Stimulated activated CD8-positive, alpha-beta memory T cell treated with anti-CD3 and anti-CD28 coated beads, Interleukin-4, amount 100 ng/mL, for 48 hours (primary cell): ENCODE data around the gene CDC25C.
A peak's percentile ranks its signal among the peaks of the same experiment; 100 is the strongest.

ENCODE experiments used
- DNase-seq: peaks from one replicate; pipeline ENCODE4 v3.0.0-alpha.2; 2020

Gene CDC25C

DNA sequence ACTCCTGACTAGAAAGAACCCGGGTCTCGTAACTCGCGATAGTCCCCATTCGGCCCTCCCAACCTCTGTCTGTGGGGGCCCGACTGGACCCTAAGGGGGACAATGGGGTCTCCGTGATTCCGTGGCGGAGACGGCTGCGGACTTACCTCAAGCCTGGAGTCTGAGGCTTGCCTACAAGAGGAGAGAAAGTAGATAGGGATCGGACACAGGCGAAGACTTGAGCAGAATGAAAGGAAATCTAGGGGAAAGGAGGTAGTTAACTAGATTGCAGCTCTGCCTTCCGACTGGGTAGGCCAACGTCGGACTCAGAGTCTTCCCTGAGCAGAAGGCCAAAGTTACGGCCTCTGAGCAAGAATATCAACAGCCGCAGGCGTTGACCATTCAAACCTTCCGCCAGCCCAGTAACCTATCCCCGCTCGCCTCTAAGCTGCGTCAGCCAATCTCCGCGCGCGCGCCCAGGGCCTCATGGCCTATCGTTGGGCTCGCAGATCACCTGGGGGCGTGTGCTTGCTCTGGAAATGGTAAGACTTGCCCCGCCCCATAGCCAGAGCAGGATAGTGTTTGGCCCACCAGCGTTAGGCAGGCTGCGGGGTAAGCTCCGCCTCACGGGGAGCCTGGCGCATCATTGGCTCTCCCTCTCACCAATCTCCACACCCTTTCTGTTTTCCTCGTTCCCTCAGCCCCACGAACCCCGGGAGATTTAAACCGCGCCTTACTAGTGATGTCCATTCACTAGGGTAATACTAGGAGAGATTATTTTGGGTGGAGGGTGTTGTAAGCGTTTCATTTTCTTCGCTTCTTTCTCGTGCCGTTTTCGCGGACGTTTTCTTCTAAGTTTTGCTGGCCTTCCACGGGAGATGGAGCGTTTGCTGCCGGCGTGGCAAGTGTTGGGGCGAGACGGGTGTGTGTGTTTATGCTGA lies at the start of gene CDC25C:
Gene CDC25C (minus strand): TSS at position 356 of the 920 bp plus-strand sequence. CDS start 624 bp downstream, outside the sequence.
- DNase-seq: peak; percentile 96

DNA sequence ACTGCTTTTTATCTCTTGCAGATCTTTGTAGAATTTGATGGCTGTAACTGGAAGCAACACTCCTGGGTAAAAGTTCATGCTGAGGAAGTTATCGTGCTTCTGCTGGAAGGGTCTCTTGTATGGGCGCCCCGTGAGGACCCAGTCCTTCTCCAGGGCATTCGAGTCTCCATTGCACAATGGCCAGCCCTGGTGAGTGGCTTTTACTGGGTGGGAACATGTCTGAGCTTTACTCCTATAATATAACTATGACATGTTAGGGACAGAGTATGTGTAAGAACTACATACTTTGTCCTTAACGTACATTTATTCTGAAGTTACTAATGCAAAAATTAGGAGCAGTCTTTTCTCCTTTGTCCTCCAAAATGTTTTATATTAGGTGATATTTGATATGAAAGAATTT lies 41.0 kb upstream of the CDC25C start:
- DNase-seq: no peak

DNA sequence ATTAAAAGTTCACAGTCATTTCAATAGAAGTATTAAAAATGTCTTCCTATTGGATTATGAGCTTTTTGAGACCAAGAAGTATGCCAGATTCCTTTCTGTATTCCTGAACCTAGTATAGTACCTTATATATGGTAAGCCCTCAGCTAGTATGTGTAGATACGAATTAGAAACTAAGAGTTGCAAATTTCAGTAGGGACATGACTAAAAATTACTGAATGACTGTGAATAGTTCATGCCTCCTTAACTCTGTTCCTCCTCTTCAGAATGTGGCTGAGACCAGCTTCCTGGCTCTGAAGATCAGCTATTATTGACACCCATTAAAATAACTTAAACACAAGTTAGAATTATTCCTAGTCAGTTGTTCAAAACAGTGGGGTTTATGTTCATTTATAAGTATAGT lies 40.6 kb upstream of the CDC25C start:
- no peak for DNase-seq

DNA sequence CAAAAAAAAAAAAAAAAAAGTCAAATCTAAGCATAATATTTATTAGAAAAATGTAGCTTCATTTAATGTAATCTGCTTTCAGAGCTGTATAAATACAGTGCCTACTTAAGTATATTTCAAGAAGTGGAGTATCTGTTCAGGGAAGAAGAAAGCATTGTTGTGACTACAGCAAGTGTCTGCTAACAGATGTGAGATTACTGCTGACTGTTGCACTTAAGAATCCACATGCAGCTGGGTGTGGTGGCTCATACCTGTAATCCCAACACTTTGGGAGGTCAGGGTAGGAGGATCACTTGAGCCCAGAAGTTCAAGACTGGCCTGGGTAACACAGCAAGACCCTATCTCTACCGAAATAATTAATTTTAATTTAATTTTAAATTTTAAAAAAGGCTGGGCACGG lies 39.9 kb upstream of the CDC25C start:
- no peak for DNase-seq

DNA sequence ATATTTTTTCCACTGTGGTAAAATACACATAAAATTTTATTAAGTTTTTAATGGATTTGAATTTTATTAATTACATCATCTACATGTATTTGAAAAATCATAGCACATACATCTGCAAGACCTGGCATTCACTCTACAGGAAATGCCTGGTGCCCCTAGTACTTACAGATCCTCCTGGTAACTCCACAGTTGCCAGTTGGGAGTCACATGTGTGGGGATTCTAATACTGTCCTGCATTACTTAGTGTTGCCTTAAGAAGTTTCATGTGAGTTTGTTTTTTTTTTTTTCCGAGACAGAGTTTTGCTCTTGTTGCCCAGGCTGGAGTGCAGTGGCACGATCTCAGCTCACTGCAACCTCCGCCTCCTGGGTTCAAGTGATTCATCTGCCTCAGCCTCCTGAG lies 38.9 kb upstream of the CDC25C start:
- no peak for DNase-seq

DNA sequence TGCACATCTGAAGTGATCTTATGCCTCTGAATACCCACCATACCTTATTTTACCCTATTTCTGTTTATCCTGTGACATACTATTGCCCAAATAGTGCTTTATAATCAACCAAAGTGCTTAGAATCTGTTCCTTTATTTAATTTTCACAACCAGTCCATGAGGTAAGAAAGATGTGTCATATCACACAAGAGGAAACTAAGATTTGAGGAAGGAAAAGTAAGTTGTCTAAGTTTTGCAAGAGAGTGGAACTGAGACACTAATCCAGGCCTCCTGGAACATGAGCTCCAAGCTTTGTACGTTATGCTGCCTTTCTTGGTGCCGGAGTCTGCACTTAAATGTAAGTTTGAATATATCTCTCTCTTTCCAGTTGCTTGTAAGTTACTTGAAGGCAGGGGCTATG lies 38.1 kb upstream of the CDC25C start:
- DNase-seq: no peak

DNA sequence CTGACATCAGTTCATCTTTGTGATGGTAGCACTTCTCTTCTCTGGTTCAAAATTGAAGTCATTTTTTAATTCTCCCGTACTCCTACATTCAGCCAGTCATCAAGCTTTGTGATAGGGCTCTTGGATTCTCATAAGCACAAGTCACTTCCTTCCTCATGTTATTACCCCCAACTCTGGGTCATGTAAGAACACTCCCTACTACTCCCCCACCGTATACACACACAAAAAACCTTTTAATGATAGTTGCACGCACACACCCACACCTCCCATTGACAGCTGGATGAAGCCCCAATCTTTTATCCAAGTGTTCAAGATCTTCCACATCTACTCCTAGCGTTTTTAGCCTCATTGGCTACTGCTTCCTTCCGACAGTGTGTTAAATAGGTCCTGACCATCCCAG lies 37.7 kb upstream of the CDC25C start:
- no peak for DNase-seq

DNA sequence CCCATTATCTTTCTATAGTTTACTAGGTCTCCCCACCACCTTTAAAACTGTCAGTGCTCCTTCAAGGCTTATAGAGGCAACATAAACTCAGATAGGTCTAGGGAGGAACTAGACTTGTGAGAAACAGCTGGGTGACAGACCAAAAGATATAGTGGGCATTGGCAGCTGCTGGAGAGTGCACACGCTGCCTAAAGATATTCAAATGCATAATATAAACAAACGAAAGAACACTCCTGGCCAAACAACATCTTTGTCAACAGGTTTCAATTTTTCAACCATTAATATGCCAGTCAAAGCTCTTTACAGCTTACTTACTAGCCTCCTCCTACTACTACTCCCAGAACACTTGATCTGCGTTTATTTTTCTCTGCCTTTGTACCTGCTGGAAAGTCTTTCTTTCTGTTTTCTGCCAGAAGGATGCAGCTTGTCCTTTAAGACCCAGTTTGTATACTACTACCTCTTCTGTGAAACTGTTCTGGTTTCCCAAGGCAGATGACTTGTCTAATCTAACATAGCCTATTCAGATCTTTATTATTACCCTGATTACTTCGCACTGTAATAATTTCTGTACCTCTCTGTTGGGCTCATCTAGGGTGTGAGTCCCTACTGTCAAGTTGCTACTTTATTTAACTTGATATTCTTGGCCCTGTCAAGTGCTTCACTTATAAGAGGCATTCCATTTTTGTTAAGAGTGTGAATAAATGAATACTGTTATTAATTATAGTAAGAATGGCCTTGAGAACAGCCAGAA lies 35.2 kb upstream of the CDC25C start:
- no peak for DNase-seq

DNA sequence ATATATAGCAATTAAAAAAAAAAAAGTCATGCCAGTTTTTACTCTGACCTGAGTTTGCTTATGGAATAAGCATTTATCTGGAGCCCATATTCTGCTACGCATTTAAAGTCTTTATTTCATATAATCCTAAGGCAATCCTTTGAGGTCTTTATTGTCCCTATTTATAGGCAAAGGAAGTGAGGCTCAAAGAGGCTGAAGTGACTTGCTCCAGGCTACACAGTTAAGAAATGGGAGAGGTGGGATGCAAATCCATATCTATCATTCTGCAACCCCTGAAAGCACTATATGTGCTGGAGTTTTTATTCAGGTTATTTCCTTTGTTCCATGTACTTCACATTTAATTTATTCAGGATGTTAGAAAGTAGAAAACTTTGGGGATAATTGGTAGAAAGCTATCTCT lies 33.0 kb upstream of the CDC25C start:
- no peak for DNase-seq

DNA sequence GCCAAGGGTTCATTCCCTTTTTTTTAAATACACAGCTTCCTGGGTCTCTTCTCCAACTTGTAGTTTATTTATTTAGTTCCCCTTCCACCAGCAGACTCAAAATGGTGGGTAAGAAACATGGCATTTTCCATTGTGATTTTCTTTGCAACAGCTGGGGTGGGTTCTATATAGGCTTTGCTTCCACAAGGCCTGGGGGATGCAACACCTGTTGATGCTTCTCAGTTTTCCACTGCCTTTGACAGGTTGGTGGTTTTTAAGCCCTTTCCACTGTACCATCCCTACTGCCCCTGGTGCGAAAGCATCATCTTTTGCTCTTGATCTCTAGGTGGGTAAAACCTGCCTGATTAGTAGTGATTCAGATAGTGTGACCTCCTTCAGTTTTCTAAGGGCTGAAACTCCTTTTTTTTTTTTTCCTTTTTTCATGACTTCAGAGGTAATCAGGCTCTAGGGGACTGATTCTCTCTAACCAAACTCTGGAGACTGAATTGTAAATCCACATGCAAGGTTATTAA lies 29.4 kb upstream of the CDC25C start:
- no peak for DNase-seq

DNA sequence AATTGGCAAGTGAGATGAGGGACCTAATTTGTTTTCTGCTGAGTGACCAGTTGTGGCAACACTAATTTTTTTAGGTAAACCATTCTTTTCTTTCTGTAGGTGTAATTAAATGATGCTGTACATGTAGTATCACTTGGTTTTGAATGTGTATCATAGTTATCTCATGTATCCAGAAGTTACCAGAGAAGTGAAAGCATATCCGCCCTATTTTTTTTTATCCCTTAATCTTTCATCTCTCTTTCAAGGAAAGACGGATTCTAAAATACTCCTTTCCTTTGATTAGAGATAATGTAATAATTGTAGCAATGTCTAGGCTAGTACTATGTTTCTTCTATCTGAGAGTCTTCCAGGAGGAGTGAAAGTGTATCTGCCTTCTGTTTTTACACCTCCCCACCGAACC lies 28.0 kb upstream of the CDC25C start:
- no peak for DNase-seq

DNA sequence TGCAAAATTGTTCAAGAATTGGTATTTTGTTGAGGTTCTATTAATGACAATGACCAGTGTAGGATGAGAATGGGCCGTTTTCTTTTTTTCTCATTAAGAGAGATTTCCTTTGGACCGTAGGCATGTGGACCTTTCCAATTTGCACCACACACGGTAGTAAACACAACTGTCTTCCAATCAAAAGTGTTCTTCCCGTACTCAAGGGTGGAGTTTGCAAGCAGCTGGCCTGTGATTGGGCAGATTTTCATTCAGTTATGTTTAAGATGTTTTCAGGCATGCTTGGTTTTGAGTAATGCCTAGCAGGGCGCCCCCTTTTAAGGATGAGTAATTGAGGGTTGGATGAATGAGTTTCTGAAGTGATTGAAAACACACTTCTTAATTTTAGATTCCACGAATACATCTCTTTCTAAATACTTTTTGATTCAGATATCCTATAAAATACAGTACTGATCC lies 23.3 kb upstream of the CDC25C start:
- DNase-seq: peak; percentile 62

DNA sequence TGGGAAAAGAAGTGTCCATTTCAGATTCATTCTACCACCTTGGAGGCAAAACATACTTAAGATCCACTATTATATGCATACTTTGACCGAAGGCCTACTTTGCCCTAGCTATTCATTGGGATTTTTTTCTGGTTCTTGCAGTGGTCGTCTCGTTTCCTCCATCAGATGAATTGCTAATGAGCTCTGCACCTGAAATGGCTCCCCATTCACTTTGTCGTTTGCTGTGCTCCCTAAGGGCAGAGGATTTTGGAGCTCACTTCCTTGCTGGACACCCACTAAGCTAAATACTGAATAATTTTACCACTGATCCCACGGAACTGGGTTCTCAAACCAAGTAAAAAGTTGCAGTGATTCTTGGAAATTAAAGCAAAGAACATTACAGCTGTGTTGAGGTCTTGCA lies 22.8 kb upstream of the CDC25C start:
- no peak for DNase-seq

DNA sequence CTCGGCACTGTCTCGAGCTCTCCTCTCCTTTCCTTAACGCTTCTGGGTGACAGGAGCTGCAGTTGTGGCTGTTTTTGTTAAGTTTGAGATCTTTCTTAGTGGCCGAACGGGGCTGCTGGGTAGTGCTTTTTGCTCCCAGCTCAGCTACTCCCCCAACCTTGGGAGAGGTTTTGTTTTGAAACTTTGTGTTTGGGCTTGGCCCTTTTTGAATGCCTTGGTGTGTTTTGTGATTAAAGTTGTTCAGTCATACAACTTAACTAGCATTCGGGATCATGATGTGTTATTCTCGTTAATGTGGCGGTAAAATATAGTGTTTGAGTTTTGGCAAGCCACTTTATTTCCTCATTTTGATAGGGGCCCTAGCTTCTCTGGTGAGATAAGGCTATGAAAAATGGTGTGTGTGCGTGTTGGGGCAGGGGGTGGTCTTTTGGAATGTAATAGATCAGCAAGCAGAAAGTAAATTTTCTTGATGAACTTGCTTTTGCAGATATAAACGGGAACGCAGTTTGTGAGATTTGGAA lies 22.0 kb upstream of the CDC25C start:
- DNase-seq: no peak

DNA sequence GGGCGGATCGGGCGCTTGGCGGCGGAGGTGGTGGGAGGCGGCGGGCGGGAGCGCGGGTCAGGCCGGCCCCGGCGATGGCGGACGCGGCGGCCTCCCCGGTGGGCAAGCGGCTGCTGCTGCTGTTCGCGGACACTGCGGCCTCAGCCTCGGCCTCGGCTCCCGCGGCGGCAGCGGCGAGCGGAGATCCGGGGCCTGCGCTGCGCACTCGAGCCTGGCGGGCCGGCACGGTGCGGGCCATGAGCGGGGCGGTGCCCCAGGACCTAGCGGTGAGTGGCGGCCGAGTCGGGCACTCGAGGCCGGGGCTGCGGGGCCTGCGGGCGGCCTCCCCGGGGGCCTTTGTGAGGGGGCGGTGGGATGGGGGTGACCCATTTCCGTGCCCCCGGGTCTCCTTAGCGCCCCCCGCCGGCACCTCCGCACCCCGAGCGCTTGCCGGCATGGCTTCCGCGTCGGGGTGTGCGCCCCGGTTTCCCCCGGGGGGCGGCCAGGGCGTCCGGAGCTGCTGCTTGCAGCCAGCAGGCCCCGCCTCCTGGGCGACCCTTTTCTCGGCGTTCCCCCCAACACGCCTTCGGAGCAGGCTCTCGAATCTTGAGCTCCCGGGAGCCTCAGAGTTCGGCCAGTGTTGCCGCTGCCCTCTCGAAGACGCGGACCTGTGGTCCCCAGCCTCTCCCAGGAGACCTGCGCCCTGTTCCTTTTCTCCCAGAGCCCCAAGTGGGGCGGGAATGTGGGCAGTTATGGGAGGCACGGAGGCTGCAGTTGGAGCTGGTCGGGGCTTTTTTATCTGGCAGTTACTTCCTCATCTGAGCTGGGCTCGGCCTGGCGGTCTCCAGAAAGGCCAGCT lies 21.3 kb upstream of the CDC25C start:
- peak; percentile 80 for DNase-seq

DNA sequence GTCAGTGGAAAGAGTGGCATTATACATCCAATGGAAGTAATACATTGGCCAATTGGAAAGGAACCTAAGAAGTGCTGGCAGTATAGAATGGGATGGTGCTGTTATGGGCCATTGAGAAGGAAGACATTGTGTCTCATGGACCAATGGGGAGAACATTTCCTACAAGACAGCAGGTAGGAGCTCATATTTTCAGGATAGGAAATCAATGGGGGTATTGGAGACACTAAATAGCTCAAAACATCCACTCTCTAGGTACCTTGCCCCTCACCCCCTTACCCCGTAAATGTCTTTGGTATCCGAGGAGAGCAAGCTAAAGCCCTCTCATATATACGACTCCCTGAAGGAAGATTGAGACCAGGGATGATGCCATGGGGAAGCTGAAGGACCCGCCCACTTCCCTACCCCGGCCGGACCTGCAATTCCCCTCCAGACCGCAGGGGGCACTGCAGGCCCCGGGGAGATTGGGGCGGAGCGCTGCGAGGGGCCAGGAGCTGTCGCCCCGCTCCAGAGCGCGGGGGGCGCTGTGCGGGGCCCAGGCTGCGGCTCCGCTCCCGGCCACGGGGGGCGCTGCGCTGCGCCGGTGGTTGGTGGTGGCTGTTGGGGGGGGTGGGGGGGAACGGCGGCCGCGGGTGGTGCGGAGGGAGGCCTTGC lies 20.6 kb upstream of the CDC25C start, which contains the start of gene KDM3B:
Gene KDM3B (plus strand): TSS at position 615 of the 651 bp plus-strand sequence. CDS start 111 bp downstream, outside the sequence.
- peak; percentile 96 for DNase-seq

DNA sequence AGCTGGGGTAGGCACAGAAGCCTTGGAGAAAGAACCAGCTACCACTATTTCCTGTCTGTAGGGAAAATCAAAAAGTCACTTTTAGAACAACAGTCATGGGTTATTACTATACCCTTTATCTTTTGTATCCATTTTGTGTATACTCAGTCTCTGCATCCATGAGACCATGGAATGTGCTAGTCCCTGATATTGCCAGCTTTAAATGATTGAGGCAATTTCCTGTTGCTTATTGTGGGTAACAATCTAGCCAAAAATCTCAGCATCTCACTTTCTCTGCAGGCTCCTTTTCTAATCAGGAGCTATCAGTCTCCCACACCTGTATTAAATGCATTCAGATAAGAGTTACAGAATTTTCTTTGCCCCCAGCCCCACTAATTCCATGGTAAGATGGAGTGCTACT lies 19.9 kb upstream of the CDC25C start:
- no peak for DNase-seq

DNA sequence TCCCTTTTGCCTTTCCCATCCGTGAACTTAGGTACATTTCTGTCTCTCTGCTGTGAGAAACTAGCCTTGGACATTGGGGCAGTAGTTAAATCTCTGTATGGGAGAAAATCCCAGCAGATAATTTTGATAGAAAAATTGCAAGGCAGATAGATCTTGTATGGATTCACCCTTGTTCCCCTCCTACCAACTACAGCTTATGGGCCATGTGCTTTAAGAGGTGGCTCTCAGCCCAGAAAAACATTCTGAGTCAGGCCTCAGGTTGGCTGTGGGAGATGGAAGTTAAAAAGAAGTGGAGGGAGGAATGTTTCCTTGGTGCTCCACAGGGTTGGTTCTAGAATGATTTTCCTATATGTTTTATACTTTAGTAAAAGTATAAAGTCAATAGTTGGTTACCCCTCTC lies 19.5 kb upstream of the CDC25C start:
- no peak for DNase-seq

DNA sequence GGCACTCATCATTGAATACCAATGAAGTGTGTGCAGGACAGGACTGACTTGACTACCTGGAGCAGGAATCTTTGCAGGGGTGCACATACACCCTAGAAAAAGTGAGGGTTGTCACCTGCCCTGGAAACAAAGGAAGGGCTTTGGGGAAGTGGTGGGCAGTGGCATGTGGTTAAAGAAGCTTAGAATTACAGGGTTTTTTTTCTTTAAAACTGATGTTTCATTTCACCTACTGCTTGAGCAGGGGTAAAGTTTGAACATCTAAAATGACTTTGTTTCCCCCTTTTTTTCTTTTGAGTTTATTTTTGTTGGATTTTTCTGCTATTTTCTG lies 18.9 kb upstream of the CDC25C start:
- DNase-seq: no peak

DNA sequence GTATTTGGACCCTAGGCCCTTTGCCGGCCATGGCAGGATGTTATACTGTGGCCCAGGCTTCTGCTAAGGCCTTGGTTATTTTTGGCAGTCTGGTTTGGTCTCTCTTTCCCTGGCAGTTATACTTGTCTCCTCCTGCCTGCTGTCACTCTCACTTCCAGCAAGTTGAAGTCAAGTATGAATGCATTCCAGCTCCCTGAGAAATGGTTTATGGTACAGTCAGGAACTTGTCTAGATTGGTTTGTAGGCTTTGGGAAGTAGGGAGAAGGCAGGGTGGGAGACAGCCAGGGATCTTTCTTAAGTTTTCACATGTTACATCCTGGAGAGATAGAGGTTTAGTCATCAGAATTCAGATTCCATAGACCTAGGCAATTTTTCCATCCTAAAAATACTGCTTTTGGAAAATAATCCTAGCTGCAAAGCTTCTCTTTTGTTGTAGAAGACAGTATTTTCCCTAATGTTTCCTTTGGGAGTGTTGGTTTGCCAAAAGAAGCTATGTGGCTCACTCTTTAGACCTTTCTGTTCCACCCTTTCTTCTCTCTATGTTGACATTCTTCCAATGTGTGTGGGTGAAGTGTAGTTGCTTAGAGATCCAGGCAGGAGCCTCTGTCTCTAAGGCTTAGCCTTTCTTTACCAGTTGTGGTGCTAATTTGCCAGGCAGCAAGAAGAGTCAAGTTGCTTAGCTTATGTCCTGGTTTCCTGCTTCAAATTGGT lies 18.4 kb upstream of the CDC25C start:
- DNase-seq: no peak

DNA sequence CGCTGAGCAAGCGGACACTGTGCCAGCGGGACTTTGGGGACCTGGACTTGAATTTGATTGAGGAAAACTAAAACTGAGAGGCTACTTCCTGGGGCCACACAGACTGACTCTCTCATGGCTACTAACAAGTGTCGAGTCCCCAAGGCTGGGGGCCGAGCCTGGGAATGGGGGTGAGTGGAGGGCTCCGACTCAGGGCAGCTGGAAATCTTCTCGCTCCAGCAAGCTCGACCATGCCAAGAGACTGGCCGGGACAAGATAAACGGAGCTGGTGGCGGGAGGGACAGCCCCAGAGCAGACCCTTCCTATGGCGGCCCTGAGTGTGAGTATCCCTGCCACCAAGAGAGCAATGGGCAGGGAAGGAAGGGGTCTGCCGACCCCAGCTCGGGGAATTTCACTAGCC lies 15.3 kb upstream of the CDC25C start:
- DNase-seq: no peak
